Brain pericyte (primary cell): ENCODE results near the gene PSMB3.
"Not testable (repeated sequence)": the region's sequence is repeated elsewhere in the genome, so short reads cannot be mapped to it uniquely, and the experiment has no call there.

ENCODE experiments used
- DNase-seq: peaks from one replicate; pipeline ENCODE4 v3.0.0-alpha.2; 2012; ENCODE audit warnings: low read depth, low spot score

The PSMB3 gene

GRCh38 chr17:38716368-38717005, 36.1 kb upstream of the PSMB3 start:
- DNase-seq, result no peak

- no peak for DNase-seq
These were observed 35.3 kb upstream of the PSMB3 start for GRCh38 chr17:38717139-38717745.

- DNase-seq, result no peak
These were observed 33.1 kb upstream of the PSMB3 start for GRCh38 chr17:38719289-38719942.

GRCh38 chr17:38719943-38720641, 32.4 kb upstream of the PSMB3 start:
- no peak for DNase-seq

GRCh38 chr17:38720941-38721340, 31.6 kb upstream of the PSMB3 start:
- no peak for DNase-seq

- DNase-seq, result no peak
These were observed 30.7 kb upstream of the PSMB3 start for GRCh38 chr17:38721802-38722201.

GRCh38 chr17:38724337-38724988, 28.1 kb upstream of the PSMB3 start:
- DNase-seq, result no peak

GRCh38 chr17:38725066-38725465, 27.5 kb upstream of the PSMB3 start:
- DNase-seq, result no peak

- DNase-seq, result not testable (repeated sequence)
These were observed 26.4 kb upstream of the PSMB3 start for GRCh38 chr17:38726145-38726544.

- DNase-seq, result no peak
These were observed 24.8 kb upstream of the PSMB3 start for GRCh38 chr17:38727736-38728135.

GRCh38 chr17:38728290-38728831, 24.2 kb upstream of the PSMB3 start:
- no peak for DNase-seq

GRCh38 chr17:38729368-38729885, 23.1 kb upstream of the PSMB3 start:
- DNase-seq, result no peak

- no peak for DNase-seq
These were observed 22.5 kb upstream of the PSMB3 start, which contains the start of gene CISD3 for GRCh38 chr17:38729886-38730525. Gene CISD3, plus strand, starts transcription at chr17:38730341. Its CDS starts 18 bp downstream, at chr17:38730359.

- DNase-seq, result no peak
These were observed 21.8 kb upstream of the PSMB3 start for GRCh38 chr17:38730526-38731379.

GRCh38 chr17:38731526-38732294, 20.8 kb upstream of the PSMB3 start:
- DNase-seq, result no peak

GRCh38 chr17:38732376-38733281, 19.9 kb upstream of the PSMB3 start:
- DNase-seq, result no peak

GRCh38 chr17:38733282-38733981, 19.1 kb upstream of the PSMB3 start:
- DNase-seq, result no peak
